ENCODE results near the gene MIXL1. TPM values are rescaled to one million over a fixed set of nuclear protein-coding genes. Genes with fewer than 3 reads are reported as not detected.
A peak's percentile ranks its signal among the peaks of the same experiment; 100 is the strongest.
"Not testable (repeated sequence)": the region's sequence is repeated elsewhere in the genome, so short reads cannot be mapped to it uniquely, and the experiment has no call there.

Gene MIXL1
- total RNA-seq, result not detected
- long read RNA-seq, result 0 reads

DNA sequence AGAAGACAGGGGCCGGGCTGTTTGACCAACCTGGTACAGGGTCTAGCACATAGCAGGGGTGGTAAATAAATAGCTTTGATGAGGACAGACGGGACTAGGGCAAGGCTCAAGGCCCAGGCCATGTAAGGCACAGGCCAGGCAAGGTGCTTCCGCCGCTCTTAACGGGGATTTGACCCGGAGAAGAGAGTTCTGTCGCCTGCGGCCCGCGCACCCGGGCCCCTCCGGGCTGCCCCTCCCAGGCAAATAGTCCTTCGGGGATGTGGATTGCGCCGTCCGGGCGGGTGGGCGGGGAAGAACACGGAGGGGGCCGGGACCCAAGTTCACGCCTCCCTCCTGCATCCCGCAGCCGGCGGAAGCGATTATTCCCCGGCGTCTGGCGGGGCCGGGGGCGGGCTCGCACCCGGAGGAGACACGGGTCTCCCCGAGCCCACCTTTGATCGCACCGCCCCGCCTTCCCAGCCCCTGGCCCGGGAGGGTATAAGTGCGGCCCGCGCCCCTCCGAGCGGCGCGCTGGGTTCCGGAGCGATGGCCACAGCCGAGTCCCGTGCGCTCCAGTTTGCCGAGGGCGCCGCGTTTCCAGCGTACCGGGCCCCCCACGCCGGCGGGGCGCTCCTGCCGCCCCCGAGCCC lies at the start of gene MIXL1:
TSS of gene MIXL1 (plus strand) at position 508 of the 629 bp plus-strand sequence. CDS start at position 526, 18 bp downstream.
- no peak for DNase-seq (ENCODE audit: missing footprints)
- intact Hi-C loops (cut with DNase I), result no loop called here

DNA sequence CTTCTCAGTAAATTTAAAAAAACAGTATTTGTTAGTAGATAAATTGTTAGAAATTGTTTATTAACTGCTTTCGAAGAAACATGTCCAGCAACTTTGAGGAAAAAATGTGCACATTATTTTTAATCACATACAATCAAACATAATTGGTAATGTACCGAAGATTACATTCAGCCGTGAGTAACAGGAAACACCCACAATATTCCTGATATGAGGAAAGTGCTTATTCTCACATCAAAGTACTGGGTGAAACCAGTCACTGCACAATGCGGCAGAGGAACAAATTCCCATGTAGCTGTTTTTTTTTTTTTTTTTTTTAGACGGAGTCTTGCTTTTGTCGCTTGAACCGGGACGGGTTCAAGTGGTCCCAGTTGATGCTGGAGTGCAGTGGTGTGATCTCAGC lies 46.6 kb upstream of the MIXL1 start:
- ATAC-seq, result no peak
- no peak for DNase-seq (ENCODE audit: missing footprints)
- intact Hi-C loops (cut with DNase I), result no loop called here

More for the DNA sequence above, at the start of gene MIXL1:
- no peak for ATAC-seq

DNA sequence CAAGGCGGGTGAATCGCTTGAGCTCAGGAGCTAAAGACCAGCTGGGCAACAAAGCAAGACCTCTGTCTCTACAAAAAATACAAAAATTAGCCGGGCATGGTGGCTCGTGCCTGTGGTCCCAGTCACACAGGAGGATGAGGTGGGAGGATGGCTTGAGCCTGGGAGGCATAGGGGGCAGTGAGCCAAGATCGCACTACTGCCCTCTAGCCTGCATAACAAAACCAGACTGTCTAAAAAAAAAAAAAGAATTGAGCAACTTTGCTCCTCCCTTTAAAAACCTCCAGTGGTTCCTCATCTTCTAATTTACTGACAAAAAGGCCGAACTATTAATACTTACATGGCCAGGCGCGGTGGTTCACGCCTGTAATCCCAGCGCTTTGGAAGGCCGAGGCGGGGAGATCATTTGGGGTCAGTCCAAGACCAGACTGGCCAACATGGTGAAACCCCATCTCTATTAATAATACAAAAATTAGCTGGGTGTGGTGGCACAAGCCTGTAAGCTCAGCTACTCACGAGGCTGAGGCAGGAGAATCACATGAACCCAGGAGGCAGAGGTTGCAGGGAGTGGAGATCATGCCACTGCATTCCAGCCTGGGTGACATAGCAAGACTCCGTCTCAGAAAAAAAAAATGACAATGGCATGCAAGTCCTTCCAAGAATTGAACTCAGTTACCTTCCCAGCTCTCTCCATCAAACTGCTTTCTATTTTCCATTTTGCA lies 41.3 kb upstream of the MIXL1 start:
- DNase-seq (ENCODE audit: missing footprints) (no peak), ATAC-seq (no peak)
- intact Hi-C loops (cut with DNase I), result no loop called here

DNA sequence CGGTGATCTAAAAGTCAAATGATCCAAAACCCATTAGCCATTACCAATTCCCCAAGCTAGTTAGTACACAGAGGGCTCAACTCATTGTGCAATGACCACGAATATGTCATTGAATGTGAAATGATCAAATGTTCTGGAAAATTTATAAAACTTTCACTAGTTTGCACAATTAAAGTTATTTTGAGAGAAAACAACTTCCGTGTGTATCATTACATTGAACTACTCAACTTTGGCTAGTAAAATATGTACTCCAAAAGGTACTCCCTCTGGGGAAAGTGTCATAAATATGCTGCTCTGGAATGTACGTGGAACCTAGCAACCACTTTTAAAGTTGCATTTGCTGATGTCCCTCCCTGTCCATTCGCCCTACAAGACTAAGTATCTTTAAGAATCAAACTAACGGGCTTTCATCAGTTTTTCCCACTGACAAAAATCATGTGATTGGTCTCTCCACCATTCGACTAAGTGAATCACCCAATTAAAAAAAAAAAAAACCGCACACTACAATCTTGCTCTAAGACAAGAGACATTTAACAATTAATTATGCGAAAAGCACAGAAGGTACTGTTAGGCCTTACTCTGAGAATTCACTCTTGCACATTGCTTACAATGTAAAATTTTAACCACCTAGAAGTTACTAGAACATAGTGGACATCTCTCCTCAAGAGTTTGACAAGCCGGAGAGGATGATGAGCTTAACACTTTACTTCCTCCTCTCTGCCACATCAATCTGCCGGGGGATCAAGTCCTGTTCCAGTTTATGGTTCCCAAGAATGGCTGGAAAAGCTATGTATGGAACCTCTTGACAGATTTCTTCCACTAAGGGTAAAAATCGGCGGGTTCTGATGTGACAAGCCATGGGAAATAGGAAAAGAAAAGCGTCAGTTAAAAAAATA lies 38.1 kb upstream of the MIXL1 start:
- ATAC-seq, result no peak
- DNase-seq (ENCODE audit: missing footprints), result no peak
- intact Hi-C loops (cut with DNase I), result loop anchor here (5.0 kb wide), 1 partner anchor 123 kb away; the partner anchor contains the start of gene H3-3A

DNA sequence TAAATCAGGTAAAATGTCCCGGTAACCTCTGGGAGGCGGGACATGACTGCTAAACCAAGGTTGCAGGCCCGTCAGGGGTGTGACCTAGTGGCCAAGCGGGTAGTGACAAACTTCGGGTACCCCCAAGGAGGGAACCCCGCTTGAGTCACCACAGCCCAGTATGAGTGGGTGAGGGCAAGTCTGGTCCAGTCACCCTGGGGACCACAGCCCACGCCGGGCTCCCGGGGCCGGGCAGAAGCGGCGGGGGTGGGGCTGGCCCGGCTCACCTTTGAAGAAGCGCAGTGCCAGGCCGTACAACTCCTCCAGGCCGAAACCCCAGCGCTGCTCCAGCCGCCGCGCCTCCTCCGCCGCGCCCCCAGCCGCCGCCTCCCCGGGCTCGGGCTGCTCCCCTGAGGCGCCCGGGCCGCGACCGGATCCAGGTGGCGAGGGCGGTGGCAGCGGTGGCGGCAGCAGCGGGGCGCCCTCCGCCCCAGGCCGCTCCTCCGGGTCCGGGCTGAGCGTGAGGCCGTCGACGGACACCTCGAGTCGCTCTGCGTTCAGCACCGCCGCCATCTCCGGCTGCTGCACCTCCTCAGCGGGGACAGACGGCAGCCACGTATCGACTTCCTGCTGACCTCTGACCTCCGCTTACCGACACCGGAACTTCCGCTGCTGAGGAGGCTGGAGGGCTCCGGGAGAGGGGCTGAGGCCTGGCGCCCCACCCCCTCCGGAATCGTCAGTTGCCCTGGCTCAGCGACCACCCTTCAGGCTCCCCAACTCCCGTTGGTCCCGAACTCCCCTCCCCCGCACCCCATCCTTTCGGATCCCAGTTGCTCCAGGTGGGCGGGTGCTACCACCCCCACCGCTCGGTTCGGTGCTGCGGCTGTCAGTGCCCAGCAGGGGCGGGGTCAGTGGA lies 37.1 kb upstream of the MIXL1 start, which contains the start of gene ACBD3:
TSS of gene ACBD3 (minus strand) at position 618 of the 895 bp plus-strand sequence. CDS start at position 552, 66 bp downstream.
- ATAC-seq (peak; percentile 96), DNase-seq (ENCODE audit: missing footprints) (peak; percentile 93)
- intact Hi-C loops (cut with DNase I), result loop anchor here (5.0 kb wide), 1 partner anchor 124 kb away; the partner anchor contains the start of gene H3-3A

DNA sequence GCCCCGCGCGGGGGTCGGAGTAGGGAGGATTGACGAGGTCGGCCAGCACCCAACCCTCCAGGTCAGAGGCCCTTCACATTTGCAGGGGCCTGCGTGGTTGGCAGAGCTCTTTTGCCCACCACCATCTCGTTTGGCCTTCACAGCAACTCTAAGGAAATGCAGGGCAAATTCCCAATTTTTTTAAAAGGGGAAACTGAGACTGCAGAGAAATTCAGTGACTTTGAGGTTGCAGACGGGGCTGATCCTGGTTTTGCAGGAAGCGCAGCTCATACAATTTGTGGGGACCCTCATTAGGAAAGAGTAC lies 36.5 kb upstream of the MIXL1 start:
- intact Hi-C loops (cut with DNase I), result loop anchor here (5.0 kb wide), 1 partner anchor 125 kb away; the partner anchor contains the start of gene H3-3A
- DNase-seq (ENCODE audit: missing footprints), result no peak
- no peak for ATAC-seq

DNA sequence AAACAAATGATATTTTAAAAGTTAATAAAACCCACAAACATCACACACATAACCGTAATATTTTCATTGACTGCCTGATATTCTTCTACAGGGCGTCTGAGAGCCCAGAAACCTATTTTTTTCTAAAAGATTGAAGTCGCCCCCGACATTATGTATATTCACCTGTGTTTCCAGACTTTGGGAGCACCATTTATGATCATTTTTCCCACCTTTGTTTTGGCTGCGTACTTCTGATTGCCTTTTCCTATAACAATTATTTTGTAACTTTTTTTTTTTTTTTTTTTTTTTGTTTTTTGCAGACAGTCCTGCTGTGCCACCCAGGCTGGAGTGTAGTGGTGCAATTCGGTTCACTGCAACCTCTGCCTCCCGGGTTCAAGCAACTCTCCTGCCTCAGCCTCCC lies 36.1 kb upstream of the MIXL1 start:
- DNase-seq (ENCODE audit: missing footprints) (no peak), ATAC-seq (no peak)
- intact Hi-C loops (cut with DNase I), result loop anchor here (5.0 kb wide), 1 partner anchor 125 kb away; the partner anchor contains the start of gene H3-3A

DNA sequence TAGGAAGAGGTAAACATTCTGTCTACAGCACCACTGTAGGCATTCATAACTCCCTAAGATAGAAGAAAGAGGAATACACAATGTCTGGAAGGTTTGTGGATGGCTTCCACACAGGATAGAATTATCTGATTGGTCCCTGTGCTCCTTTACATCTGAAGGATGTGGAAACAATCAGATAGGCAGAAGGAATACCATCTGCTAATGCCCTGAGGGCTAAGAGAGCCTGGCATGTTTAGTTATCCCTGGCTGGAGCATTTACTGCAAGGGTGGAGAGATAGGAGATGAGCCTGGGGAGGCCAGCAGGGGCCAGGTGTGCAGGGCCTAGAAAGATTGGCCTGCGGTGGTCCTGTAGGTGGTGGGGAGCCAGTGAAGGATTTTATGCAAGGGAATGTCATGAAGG lies 28.3 kb upstream of the MIXL1 start:
- intact Hi-C loops (cut with DNase I), result no loop called here
- DNase-seq (ENCODE audit: missing footprints) (no peak), ATAC-seq (no peak)

DNA sequence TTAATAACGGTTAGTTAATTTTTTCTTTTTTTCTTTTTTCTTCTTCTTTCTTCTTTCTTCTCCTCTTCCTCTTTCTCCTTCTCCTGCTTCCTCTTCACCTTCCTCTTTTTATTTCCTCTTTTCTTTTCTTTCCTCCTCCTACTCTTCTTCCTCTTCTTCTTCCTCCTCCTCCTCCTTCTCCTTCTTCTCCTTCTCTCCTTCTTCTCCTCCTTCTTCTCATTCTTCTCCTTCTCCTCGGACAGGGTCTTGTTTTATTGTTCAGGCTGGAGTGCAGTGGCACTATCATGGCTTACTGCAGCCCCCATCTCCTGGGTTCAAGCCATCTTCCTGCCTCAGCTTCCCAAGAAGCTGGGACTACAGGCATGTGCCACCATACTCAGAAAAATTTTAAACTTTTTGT lies 23.5 kb upstream of the MIXL1 start:
- intact Hi-C loops (cut with DNase I), result no loop called here
- DNase-seq (ENCODE audit: missing footprints) (no peak), ATAC-seq (no peak)

DNA sequence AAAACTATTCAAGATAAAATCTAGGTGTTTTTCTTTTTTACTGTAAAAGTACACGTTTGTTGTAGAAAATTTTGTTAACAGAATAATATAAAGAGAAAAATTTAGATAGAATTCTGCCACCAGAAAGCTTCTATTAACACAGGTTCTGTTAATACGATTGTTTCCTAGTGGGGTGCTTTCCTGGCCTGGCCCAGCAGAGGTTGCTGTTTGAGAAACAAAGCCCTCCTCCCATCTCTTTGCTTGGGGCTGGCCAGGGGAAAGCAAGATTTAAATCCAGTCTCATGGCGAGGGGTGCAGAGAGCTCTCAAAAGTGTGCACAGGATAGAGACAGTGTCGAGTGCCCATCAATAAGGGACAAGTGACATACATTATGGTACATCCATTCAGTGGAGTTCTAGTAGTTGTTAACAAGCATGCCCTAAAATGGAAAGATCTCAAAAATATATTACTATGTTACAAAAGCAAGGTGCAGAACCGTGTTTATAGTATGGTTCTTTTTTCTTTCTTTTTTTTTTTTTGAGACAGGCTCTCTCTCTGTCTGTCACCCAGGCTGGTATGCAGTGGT lies 22.4 kb upstream of the MIXL1 start:
- no peak for DNase-seq (ENCODE audit: missing footprints)
- intact Hi-C loops (cut with DNase I), result no loop called here
- ATAC-seq, result no peak

DNA sequence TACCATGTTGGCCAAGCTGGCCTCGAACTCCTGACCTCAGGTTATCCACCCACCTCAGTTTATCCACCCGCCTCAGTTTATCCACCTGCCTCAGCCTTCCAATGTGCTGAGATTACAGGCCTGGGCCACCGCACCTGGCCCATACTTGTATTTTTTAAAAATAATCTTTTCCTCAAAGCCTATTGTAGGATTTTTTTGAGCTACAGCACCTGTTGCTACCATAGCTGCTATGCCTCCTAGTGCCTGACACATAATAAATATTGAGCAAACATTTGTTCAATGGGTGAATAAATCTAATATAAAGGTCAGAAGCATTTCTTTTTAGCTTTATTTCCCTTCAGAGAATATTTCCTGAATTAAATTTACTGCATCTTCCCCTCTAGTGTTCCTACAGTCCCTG lies 21.2 kb upstream of the MIXL1 start:
- intact Hi-C loops (cut with DNase I), result no loop called here
- DNase-seq (ENCODE audit: missing footprints), result no peak
- ATAC-seq, result no peak

DNA sequence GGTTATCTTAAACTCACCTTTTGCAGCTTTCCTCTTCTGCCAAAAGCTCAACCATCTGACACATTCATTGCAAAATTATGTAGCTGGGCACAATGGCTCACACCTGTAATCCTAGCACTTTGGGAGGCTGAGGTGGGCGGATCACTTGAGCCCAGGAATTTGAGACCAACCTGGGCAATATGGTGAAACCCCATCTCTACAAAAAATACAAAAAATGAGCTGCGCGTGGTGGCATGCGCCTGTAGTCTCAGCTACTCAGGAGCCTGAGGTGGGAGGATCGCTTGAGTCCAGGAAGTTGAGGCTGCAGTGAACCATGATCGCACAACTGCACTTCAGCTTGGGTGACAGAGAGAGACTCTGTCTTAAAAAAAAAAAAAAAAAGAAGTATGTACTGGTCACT lies 20.8 kb upstream of the MIXL1 start:
- DNase-seq (ENCODE audit: missing footprints); intact Hi-C loops (cut with DNase I); ATAC-seq: not testable (repeated sequence)

DNA sequence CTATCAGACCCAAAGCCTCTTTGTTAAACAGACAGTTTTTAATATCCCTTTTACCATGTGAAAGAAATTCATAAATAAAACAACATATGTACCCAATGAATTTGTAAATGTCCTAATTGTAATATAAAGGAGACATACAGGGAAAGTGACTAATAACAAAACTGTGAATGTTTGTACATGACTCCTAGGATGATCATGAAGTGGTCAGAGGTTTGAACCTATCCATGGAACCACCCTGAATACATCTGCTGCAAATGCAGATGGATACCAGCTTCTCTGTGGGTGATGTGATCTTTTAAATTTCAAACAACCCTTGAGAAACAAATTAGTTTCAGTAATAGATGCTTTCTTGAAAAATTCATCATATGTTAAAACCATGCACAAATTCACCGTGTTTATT lies 20.2 kb upstream of the MIXL1 start:
- ATAC-seq (no peak), DNase-seq (ENCODE audit: missing footprints) (no peak)
- intact Hi-C loops (cut with DNase I), result no loop called here

DNA sequence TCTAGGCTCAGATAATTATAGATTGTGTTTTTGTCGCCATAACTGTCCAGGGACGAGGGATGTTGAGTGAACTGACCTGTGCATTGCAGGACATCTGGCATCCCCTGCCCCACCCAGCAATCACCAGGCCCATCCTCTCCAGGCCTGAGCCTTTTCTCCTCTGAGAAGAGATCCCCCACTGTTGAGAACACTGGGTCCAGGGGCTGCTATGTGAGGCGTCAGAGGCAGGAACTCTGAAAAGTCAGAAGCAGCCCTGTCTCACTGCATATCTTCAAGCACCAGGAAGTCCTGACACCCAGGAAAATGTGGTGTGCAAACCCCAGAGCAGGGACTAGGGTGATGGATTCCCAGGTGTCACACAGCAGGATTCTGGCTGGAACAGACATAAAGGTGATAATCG lies 19.8 kb upstream of the MIXL1 start:
- intact Hi-C loops (cut with DNase I), result no loop called here
- ATAC-seq, result no peak

DNA sequence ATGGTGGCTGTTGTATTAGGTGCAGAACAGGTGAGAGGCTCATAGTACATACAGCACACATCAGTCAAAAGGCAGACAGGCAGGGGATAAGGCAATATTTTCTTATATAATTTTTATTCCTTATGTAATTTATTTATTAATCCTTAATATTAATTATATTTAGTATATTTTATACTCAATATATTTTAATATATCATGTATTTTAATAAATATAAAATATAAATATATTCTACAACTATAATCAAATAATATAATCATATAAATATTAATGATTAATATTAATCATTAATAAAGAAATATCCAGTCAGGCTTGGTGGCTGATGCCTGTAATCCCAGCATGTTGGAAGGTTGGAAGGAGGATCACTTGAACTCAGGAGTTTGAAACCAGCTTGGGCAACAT lies 19.3 kb upstream of the MIXL1 start:
- intact Hi-C loops (cut with DNase I), result no loop called here
- DNase-seq (ENCODE audit: missing footprints) (no peak), ATAC-seq (no peak)

More for the DNA sequence above, 19.8 kb upstream of the MIXL1 start:
- DNase-seq (ENCODE audit: missing footprints), result no peak

DNA sequence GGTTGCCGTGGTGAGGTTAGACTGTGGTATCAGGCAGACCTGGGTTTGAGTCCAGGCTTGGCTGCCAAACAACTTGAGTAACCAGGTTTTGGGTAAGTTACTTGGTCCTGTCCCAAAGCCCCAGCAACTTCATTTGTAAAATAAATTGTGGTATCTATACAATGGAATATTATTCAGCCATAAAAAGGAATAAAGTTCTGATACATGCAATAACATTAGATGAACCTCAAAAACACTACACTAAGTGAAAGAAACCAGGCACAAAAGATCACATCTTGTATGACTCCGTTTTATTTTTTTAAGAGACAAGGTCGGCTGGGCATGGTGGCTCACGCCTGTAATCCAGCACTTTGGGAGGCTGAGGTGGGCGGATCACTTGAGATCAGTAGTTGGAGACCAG lies 16.4 kb upstream of the MIXL1 start:
- intact Hi-C loops (cut with DNase I), result no loop called here

DNA sequence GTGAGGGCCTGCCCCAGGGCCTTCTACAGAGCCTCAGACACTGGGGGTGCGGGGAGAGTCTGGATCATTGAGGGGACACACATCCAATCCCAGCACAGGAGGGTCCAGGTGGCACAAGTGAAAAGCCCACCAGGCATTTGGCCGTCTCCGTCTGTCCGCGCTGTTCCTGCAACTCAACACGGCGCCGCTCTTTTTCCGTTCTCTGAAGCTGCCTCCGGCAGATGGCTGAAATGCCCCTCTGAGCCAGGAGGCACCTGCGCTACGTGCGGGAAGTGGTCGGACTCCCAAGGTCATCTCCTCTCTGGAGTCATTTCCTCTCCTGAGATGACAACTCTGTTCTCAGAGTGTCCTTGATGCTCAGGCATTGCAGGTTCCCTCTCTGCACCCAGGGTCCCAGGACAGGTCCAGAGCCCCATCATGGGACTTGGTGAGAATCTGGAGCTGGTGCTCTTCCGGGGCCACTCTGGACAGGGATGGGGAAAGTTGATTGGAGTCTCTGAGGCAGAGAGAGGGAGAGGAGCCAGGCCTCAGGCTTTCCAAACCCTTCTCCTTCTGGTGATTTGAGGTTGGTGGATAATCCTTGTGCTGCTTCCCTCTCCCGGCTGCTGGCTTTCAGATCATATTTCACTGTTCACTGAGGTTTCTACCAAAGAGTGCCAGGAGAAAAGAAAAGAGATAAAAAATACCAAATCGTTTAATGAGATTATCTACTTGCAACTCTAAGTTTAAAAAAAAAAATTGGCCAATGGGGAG lies 14.0 kb upstream of the MIXL1 start:
- intact Hi-C loops (cut with DNase I), result no loop called here
- DNase-seq (ENCODE audit: missing footprints) (no peak), ATAC-seq (no peak)

More for the DNA sequence above, 16.4 kb upstream of the MIXL1 start:
- ATAC-seq, result no peak
- DNase-seq (ENCODE audit: missing footprints), result no peak

Data from Right ventricle myocardium inferior (tissue), 1 donor.